ENCODE results near the gene ENTPD5. TPM values are rescaled to one million over a fixed set of nuclear protein-coding genes. Genes with fewer than 3 reads are reported as not detected.
"Not testable (repeated sequence)": the region's sequence is repeated elsewhere in the genome, so short reads cannot be mapped to it uniquely, and the experiment has no call there.

ENTPD5 gene
- polyA plus RNA-seq (2013, experiment 1 of 2; ENCODE audit: insufficient read length) = 9.7 TPM
- 11.9 TPM for polyA plus RNA-seq (2013, experiment 2 of 2; ENCODE audit: insufficient read length)

- DNase-seq = peak; percentile 88
Measured at GRCh38 chr14:74018586-74019407, at the start of gene ENTPD5, which contains the start of gene BBOF1. Gene ENTPD5, minus strand, starts transcription at chr14:74019288. Its CDS starts 31,186 bp downstream, at chr14:73988102. Gene BBOF1, plus strand, starts transcription at chr14:74019349. Its CDS starts 130 bp downstream, at chr14:74019479.

GRCh38 chr14:74065746-74066575 lies 46.9 kb upstream of the ENTPD5 start:
- peak; percentile 4 for DNase-seq

GRCh38 chr14:74064883-74065282 lies 45.8 kb upstream of the ENTPD5 start:
- no peak for DNase-seq

- DNase-seq = no peak
Measured at GRCh38 chr14:74064426-74064825, 45.3 kb upstream of the ENTPD5 start.

GRCh38 chr14:74062809-74063150 lies 43.7 kb upstream of the ENTPD5 start:
- DNase-seq = no peak

GRCh38 chr14:74049876-74050495 lies 30.9 kb upstream of the ENTPD5 start:
- no peak for DNase-seq

GRCh38 chr14:74048281-74048680 lies 29.2 kb upstream of the ENTPD5 start:
- peak; percentile 12 for DNase-seq

GRCh38 chr14:74045522-74045921 lies 26.4 kb upstream of the ENTPD5 start:
- no peak for DNase-seq

GRCh38 chr14:74042296-74042695 lies 23.2 kb upstream of the ENTPD5 start:
- DNase-seq = no peak

- DNase-seq = peak; percentile 57
Measured at GRCh38 chr14:74038020-74038859, 19.2 kb upstream of the ENTPD5 start.

- peak; percentile 23 for DNase-seq
Measured at GRCh38 chr14:74035556-74035955, 16.5 kb upstream of the ENTPD5 start.

- no peak for DNase-seq
Measured at GRCh38 chr14:74034572-74034971, 15.5 kb upstream of the ENTPD5 start.

GRCh38 chr14:74029136-74029535 lies 10.0 kb upstream of the ENTPD5 start:
- DNase-seq = no peak

- DNase-seq = no peak
Measured at GRCh38 chr14:74022346-74022745, 3.3 kb upstream of the ENTPD5 start.

GRCh38 chr14:74019408-74020137 lies 485 bp upstream of the ENTPD5 start:
- DNase-seq = peak; percentile 70

- DNase-seq = peak; percentile 54
Measured at GRCh38 chr14:74018174-74018585, 908 bp downstream of the ENTPD5 start.

GRCh38 chr14:74015963-74016362 lies 3.1 kb downstream of the ENTPD5 start:
- DNase-seq = no peak

- DNase-seq = no peak
Measured at GRCh38 chr14:74015176-74015575, 3.9 kb downstream of the ENTPD5 start.

GRCh38 chr14:74014299-74014698 lies 4.8 kb downstream of the ENTPD5 start:
- DNase-seq = no peak

GRCh38 chr14:74008843-74009499 lies 10.1 kb downstream of the ENTPD5 start:
- DNase-seq = no peak

GRCh38 chr14:74005664-74006063 lies 13.4 kb downstream of the ENTPD5 start:
- DNase-seq = not testable (repeated sequence)

Data from fibroblast of skin of back (primary cell).